ENCODE data around the gene FAM50A.

Gene FAM50A

GRCh38 chrX:154458954-154459778, 15.2 kb downstream of the FAM50A start (continued):
- TF ChIP-seq ZNF223 (tag by site-specific recombination; IDR thresholded peaks at IDR 0.05): peak; percentile 61; the same call in 1 of the 2 replicates
- TF ChIP-seq ZNF114 (tag by site-specific recombination; IDR thresholded peaks at IDR 0.05): no peak
- peak; percentile 44 for TF ChIP-seq ZNF398 (tag by site-specific recombination; IDR thresholded peaks at IDR 0.05)

- peaks cover 0 to 46% of the 10 kb centered on the region in 2 experiments; a peak in 2 of 3 replicates for H3K36me3 ChIP-seq (ENCODE audit: control insufficient read depth in 2 of 2, insufficient read depth in 1 of 2, low read length in 2 of 2)
- ChIA-PET POLR2A (interaction anchor here (1.1 to 2.8 kb wide), 6 partner anchors 17 to 90 kb away, joined by 3 to 15 read pairs (median 6); partner anchors contain the start of gene LAGE3), CTCF (interaction anchor here (0.8 kb wide), 1 partner anchor 142 kb away, joined by 5 read pairs; no protein-coding TSS in a partner anchor)
- H3K4me1 ChIP-seq (ENCODE audit: control insufficient read depth, insufficient read depth, low read length): no peaks in the 10 kb centered on the region
- no peak overlapping the region for H3K27ac ChIP-seq (ENCODE audit: extremely low read depth, low read depth, low read length)
- no peak overlapping the region for H3K4me3 ChIP-seq (ENCODE audit: low read depth, low read length)
- TF ChIP-seq SP2 (tag by site-specific recombination; IDR thresholded peaks at IDR 0.05) (peak; percentile 7; the same call in 1 of the 2 replicates), ZNF366 (tag by site-specific recombination; conservative IDR thresholded peaks at IDR 0.05) (no peak), ZNF600 (tag by site-specific recombination; IDR thresholded peaks at IDR 0.05) (no peak), ZFHX2 (tag by site-specific recombination; conservative IDR thresholded peaks at IDR 0.05) (peak; percentile 49), EGR2 (tag by site-specific recombination; IDR thresholded peaks at IDR 0.05; ENCODE audit: low read depth) (peak; percentile 49), SP7 (tag by site-specific recombination; IDR thresholded peaks at IDR 0.05) (0 out of 2 replicates have a peak, but pooled peaks have one; percentile 19), ZNF544 (tag by site-specific recombination; IDR thresholded peaks at IDR 0.05) (no peak), ZNF843 (tag by site-specific recombination; IDR thresholded peaks at IDR 0.05) (no peak), ZNF580 (tag by site-specific recombination; IDR thresholded peaks at IDR 0.05) (no peak)
- no peaks in the 10 kb centered on the region for H3K9me3 ChIP-seq (ENCODE audit: control insufficient read depth, insufficient read depth, low read depth, low read length)
Observed at GRCh38 chrX:154459832-154460231, 15.9 kb downstream of the FAM50A start.

GRCh38 chrX:154460326-154460725, 16.4 kb downstream of the FAM50A start:
- no peaks in the 10 kb centered on the region for H3K4me1 ChIP-seq (ENCODE audit: control insufficient read depth, insufficient read depth, low read length)
- ChIA-PET CTCF (no interaction called here), POLR2A (interaction anchor here (1.8 kb wide), 1 partner anchor 16 kb away, joined by 8 read pairs; no protein-coding TSS in a partner anchor)
- TF ChIP-seq KLF7 (tag by site-specific recombination; IDR thresholded peaks at IDR 0.05; ENCODE audit: borderline replicate concordance): no peak
- TF ChIP-seq ZNF514 (tag by site-specific recombination; IDR thresholded peaks at IDR 0.05): no peak
- TF ChIP-seq ZNF488 (tag by site-specific recombination; IDR thresholded peaks at IDR 0.05): no peak
- TF ChIP-seq ZNF223 (tag by site-specific recombination; IDR thresholded peaks at IDR 0.05): no peak
- TF ChIP-seq PRDM6 (tag by site-specific recombination; IDR thresholded peaks at IDR 0.05): no peak
- no peak overlapping the region for H3K27ac ChIP-seq (ENCODE audit: extremely low read depth, low read depth, low read length)
- H3K9me3 ChIP-seq (ENCODE audit: control insufficient read depth, insufficient read depth, low read depth, low read length): no peaks in the 10 kb centered on the region
- H3K36me3 ChIP-seq (ENCODE audit: control insufficient read depth in 2 of 2, insufficient read depth in 1 of 2, low read length in 2 of 2): peaks cover 0 to 51% of the 10 kb centered on the region in 2 experiments; a peak in 1 of 3 replicates
- no peak overlapping the region for H3K4me3 ChIP-seq (ENCODE audit: low read depth, low read length)
